ENCODE results near the gene KDF1.

KDF1 gene

DNA sequence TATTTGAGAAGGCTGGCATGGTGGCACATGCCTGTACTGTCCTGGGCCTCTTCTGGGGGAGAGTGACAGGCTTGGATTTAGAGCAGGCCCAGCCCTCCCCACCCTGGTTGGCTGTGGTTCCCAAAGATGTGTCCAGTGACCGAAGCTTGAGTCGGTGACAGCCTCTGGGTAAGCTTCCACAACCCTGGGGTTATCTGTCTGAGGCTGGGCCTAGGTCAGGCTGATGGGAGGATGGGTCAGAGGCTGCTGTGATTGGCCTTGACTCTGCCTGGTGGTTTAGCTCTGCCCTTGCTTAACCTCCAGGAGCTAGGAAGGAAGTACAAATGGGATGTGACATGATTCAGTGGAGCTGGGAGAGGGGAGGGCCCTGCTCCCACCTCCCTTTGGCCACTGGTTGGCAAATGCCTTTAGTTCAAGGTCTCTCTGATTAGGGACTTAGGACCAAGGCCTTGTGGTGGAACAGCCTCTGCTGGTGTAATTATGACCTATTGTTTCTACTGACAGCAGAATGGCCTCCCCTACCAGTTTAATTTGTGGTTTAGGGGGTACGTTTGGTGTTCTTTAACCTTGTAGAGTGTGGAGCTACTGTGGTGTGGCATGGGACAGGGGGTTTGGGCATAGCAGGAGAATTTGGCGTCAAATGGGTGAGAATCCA lies 22.1 kb downstream of the KDF1 start:
- TF ChIP-seq, protein P1, sequence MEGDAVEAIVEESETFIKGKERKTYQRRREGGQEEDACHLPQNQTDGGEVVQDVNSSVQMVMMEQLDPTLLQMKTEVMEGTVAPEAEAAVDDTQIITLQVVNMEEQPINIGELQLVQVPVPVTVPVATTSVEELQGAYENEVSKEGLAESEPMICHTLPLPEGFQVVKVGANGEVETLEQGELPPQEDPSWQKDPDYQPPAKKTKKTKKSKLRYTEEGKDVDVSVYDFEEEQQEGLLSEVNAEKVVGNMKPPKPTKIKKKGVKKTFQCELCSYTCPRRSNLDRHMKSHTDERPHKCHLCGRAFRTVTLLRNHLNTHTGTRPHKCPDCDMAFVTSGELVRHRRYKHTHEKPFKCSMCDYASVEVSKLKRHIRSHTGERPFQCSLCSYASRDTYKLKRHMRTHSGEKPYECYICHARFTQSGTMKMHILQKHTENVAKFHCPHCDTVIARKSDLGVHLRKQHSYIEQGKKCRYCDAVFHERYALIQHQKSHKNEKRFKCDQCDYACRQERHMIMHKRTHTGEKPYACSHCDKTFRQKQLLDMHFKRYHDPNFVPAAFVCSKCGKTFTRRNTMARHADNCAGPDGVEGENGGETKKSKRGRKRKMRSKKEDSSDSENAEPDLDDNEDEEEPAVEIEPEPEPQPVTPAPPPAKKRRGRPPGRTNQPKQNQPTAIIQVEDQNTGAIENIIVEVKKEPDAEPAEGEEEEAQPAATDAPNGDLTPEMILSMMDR (IDR thresholded peaks at IDR 0.05; ENCODE audit: low read depth, low read length), result no peak
- TF ChIP-seq EZH2phosphoT487 (IDR thresholded peaks at IDR 0.05; ENCODE audit: low read depth), result no peak
- Histone ChIP-seq H3K27me3 (ENCODE audit: low read depth, low read length) (no peaks in the 10 kb centered on the region), H3K9me3 (ENCODE audit: insufficient read depth, low read length) (no peaks in the 10 kb centered on the region), H4K20me1 (ENCODE audit: insufficient read depth, low read length) (no peaks in the 10 kb centered on the region), H3K79me2 (ENCODE audit: low read length) (peaks cover 34% of the 10 kb centered on the region), H3K4me2 (ENCODE audit: low read length) (no peak overlapping the region), H3K27ac (ENCODE audit: low read length) (no peak overlapping the region), H3K4me3 (ENCODE audit: low read length) (no peak overlapping the region), H3K36me3 (replicated peaks; ENCODE audit: low read depth, low read length) (peaks cover 6% of the 10 kb centered on the region), H2AFZ (ENCODE audit: low read depth, low read length) (no peak overlapping the region), H3K9ac (ENCODE audit: low read length) (no peak overlapping the region), H3K4me1 (ENCODE audit: low read length) (no peaks in the 10 kb centered on the region)

DNA sequence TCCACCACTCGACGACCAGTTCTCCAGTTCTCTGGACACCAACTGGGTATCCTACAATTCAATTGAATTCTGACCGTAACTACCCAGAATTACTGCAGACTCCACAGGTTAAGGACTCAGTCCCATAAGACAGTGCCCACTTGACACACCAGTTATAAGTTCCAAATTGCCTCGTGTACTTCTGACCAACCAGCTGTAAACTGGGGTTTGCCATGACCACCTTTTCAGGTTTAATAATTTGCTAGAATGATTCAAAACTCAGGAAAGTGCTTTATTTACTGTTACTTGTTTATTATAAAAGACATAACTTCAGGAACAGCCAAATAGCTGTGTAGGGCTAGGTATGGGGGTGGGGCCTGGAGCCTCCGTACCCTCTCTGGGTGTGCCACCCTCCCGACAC lies 23.4 kb downstream of the KDF1 start:
- Histone ChIP-seq H3K9me3 (ENCODE audit: insufficient read depth, low read length) (no peaks in the 10 kb centered on the region), H2AFZ (ENCODE audit: low read depth, low read length) (no peak overlapping the region), H3K27me3 (ENCODE audit: low read depth, low read length) (no peaks in the 10 kb centered on the region), H3K36me3 (replicated peaks; ENCODE audit: low read depth, low read length) (peaks cover 4% of the 10 kb centered on the region), H3K27ac (ENCODE audit: low read length) (no peak overlapping the region), H3K9ac (ENCODE audit: low read length) (no peak overlapping the region), H4K20me1 (ENCODE audit: insufficient read depth, low read length) (no peaks in the 10 kb centered on the region), H3K4me3 (ENCODE audit: low read length) (no peak overlapping the region), H3K4me1 (ENCODE audit: low read length) (peaks cover 11% of the 10 kb centered on the region), H3K4me2 (ENCODE audit: low read length) (no peak overlapping the region), H3K79me2 (ENCODE audit: low read length) (peaks cover 44% of the 10 kb centered on the region)
- TF ChIP-seq EZH2phosphoT487 (IDR thresholded peaks at IDR 0.05; ENCODE audit: low read depth), result no peak
- TF ChIP-seq, protein P1 (IDR thresholded peaks at IDR 0.05; ENCODE audit: low read depth, low read length), result no peak

DNA sequence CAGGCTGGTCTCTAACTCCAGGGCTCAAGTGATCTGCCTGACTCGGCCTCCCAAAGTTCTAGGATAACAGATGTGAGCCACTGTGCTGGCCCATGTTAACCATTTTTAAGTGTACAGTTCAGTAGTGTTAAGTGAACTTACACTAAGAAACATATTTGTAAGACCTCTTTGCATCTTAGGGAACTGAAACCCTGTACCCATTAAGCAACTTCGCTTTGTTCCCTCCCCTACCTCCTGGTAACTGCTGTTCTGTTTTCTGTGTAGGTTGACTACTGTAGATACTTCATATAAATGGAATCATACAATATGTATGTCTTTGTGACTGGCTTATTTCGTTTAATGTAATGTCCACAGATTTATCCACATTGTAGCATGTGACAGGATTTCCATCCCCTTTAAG lies 27.7 kb downstream of the KDF1 start:
- no peaks in the 10 kb centered on the region for H3K9me3 ChIP-seq (ENCODE audit: insufficient read depth, low read length)
- H3K36me3 ChIP-seq (replicated peaks; ENCODE audit: low read depth, low read length), result peaks cover 11% of the 10 kb centered on the region
- peak overlapping the region; percentile 30 for H3K4me2 ChIP-seq (ENCODE audit: low read length)
- peaks cover 11% of the 10 kb centered on the region for H3K4me1 ChIP-seq (ENCODE audit: low read length)
- H3K9ac ChIP-seq (ENCODE audit: low read length), result no peak overlapping the region
- H3K27ac ChIP-seq (ENCODE audit: low read length), result peak overlapping the region; percentile 70
- H2AFZ ChIP-seq (ENCODE audit: low read depth, low read length), result no peak overlapping the region
- peaks cover 40% of the 10 kb centered on the region for H3K79me2 ChIP-seq (ENCODE audit: low read length)
- no peaks in the 10 kb centered on the region for H3K27me3 ChIP-seq (ENCODE audit: low read depth, low read length)
- H4K20me1 ChIP-seq (ENCODE audit: insufficient read depth, low read length), result no peaks in the 10 kb centered on the region
- H3K4me3 ChIP-seq (ENCODE audit: low read length), result no peak overlapping the region
- TF ChIP-seq EZH2phosphoT487 (IDR thresholded peaks at IDR 0.05; ENCODE audit: low read depth), result no peak
- TF ChIP-seq, protein P1 (IDR thresholded peaks at IDR 0.05; ENCODE audit: low read depth, low read length), result no peak

DNA sequence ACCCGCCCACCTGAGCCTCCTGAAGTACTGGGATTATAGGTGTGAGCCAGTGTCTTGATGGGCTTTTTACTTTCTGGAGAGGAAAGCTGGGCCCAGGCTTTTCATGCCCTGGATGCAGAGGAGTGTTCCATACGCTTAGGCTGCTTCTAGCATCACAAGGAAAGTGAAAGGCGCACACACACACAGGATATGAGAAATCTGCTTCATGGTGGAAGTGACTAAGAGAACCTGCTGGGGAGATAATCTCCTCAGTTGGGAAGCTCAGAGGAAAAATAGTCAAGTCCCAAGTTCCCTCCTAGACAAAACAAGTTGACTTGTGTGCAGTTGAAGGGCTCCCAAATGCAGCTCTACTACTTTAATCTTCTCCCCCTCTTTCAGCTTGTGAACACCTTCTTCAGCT lies 36.6 kb downstream of the KDF1 start:
- no peak overlapping the region for H3K4me2 ChIP-seq (ENCODE audit: low read length)
- no peaks in the 10 kb centered on the region for H3K9me3 ChIP-seq (ENCODE audit: insufficient read depth, low read length)
- no peaks in the 10 kb centered on the region for H3K27me3 ChIP-seq (ENCODE audit: low read depth, low read length)
- TF ChIP-seq, protein P1 (IDR thresholded peaks at IDR 0.05; ENCODE audit: low read depth, low read length), result no peak
- no peak for TF ChIP-seq EZH2phosphoT487 (IDR thresholded peaks at IDR 0.05; ENCODE audit: low read depth)
- no peak overlapping the region for H3K27ac ChIP-seq (ENCODE audit: low read length)
- peaks cover 9% of the 10 kb centered on the region for H3K36me3 ChIP-seq (replicated peaks; ENCODE audit: low read depth, low read length)
- no peak overlapping the region for H2AFZ ChIP-seq (ENCODE audit: low read depth, low read length)
- peaks cover 44% of the 10 kb centered on the region for H3K79me2 ChIP-seq (ENCODE audit: low read length)
- H3K4me3 ChIP-seq (ENCODE audit: low read length), result no peak overlapping the region
- no peaks in the 10 kb centered on the region for H4K20me1 ChIP-seq (ENCODE audit: insufficient read depth, low read length)
- H3K9ac ChIP-seq (ENCODE audit: low read length), result no peak overlapping the region
- H3K4me1 ChIP-seq (ENCODE audit: low read length), result peaks cover 14% of the 10 kb centered on the region
